NCI-H748 (cell line): ENCODE data around the gene PLGRKT.
"Not testable (repeated sequence)": the region's sequence is repeated elsewhere in the genome, so short reads cannot be mapped to it uniquely, and the experiment has no call there.

Experiments
- DNase-seq: peaks from one replicate; lab custom pipeline; 2025; ENCODE audit not compliant: unreplicated experiment; lab: John Stamatoyannopoulos, UW

Gene PLGRKT

DNA sequence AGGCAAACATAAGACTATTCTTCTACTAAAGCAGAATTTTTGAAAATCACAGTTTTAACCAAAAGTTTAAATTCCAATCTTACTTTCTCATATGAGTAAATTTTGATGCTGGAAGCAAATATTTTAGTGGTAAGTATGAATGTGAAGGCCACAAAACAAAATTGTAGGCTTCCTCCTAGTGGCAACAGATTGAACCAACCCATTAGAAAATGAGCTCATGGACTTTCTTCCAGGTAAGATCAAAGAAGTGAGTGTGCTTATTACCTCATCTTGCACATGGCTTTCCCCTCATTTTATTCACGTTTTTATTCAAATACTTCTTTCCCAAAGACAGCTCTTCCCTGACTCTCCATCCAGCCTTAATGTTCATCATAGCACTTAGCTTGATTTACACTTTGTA lies 116.7 kb downstream of the PLGRKT start:
- no peak for DNase-seq

DNA sequence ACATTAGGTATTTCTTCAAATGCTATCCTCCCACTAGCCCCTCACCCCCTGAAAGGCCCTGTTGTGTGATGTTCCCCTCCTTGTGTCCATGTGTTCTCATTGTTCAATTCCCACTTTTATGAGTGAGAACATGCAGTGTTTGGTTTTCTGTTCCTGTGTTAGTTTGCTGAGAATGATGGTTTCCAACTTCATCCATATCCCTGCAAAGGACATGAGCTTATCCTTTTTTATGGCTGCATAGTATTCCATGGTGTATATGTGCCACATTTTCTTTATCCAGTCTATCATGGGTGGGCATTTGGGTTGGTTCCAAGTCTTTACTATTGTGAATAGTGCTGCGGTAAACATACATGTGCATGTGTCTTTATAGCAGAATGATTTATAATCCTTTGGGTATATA lies 121.3 kb downstream of the PLGRKT start:
- not testable (repeated sequence) for DNase-seq

DNA sequence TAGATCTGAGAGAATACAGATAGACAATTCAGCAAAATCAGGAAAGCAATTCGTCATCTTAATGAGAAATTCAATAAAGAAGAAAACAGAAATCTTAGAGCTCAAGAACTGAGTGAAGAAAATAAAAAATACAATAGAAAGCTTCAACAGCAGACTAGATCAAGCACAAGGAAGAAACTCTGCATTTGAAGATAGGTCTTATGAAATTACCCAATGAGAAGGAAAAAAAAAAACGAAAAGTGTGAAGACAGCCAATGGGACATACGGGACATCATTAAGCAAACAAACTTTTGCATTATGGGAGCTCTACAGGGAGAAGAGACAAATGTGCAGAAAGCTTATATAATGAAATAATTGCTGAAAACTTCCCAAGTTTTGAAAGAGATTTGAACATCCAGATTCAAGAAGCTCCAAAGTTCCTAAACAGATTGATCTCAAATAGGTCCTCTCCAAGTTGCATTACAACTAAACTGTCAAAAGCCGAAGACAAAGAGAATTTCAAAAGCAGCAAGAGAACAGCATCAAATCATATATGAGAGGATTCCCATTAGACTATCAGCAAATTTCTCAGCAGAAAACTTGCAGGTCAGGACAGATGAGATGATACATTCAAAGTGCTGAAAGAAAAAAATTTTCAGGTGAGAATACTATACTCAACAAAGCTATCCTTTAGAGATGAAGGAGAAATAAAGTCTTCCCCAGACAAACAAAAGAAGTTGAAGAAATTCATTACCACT lies 122.4 kb downstream of the PLGRKT start:
- no peak for DNase-seq

DNA sequence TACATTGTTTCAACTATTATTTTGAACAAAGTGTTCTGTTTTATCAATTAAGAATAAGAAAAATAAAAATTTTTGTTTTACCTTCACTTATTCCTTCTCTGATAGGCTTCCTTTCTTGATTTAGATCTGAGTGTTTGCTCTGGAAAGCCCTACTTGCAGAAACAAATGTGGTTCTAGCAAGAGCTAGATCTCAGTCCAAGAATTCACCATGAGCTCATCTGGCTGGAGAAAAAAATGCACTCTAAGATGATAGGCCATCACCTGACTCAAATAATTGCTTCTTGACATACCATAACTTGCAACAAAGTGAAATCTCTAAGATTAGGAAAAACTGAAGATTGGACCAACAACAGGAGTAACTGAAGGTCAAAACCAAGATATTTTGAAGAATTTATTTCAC lies 126.9 kb downstream of the PLGRKT start:
- DNase-seq: no peak
